ENCODE data around the gene FOSL2. TPM values are rescaled to one million over a fixed set of nuclear protein-coding genes. Genes with fewer than 3 reads are reported as not detected.

FOSL2 gene
- total RNA-seq, 1 experiment from 2014 or later: 4.0 TPM

GRCh38 chr2:28350791-28351285 lies 41.8 kb upstream of the FOSL2 start:
- ChIA-PET CTCF (interaction anchor here (1.7 kb wide), 2 partner anchors 10 to 647 kb away, joined by 4 read pairs; no protein-coding TSS in a partner anchor), POLR2A (no interaction called here)
- H3K4me3 Mint-ChIP-seq: no peak overlapping the region
- ATAC-seq: peak; percentile 31
- DNase-seq (ENCODE audit: low spot score): no peak
- no peaks in the 10 kb centered on the region for H3K36me3 Mint-ChIP-seq
- H3K4me1 Mint-ChIP-seq: peaks cover 10% of the 10 kb centered on the region; the same call in 1 of the 2 replicates
- no peak overlapping the region for H3K27ac Mint-ChIP-seq
- H3K9me3 Mint-ChIP-seq: no peaks in the 10 kb centered on the region
- TF ChIP-seq, protein P1, sequence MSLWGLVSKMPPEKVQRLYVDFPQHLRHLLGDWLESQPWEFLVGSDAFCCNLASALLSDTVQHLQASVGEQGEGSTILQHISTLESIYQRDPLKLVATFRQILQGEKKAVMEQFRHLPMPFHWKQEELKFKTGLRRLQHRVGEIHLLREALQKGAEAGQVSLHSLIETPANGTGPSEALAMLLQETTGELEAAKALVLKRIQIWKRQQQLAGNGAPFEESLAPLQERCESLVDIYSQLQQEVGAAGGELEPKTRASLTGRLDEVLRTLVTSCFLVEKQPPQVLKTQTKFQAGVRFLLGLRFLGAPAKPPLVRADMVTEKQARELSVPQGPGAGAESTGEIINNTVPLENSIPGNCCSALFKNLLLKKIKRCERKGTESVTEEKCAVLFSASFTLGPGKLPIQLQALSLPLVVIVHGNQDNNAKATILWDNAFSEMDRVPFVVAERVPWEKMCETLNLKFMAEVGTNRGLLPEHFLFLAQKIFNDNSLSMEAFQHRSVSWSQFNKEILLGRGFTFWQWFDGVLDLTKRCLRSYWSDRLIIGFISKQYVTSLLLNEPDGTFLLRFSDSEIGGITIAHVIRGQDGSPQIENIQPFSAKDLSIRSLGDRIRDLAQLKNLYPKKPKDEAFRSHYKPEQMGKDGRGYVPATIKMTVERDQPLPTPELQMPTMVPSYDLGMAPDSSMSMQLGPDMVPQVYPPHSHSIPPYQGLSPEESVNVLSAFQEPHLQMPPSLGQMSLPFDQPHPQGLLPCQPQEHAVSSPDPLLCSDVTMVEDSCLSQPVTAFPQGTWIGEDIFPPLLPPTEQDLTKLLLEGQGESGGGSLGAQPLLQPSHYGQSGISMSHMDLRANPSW (CRISPR knock-in tag; conservative IDR thresholded peaks at IDR 0.05; ENCODE audit: low read depth): no peak
- TF ChIP-seq ZNF281 (CRISPR knock-in tag; IDR thresholded peaks at IDR 0.05) (no peak), JAZF1 (CRISPR knock-in tag; IDR thresholded peaks at IDR 0.05) (no peak), FOXP1 (CRISPR knock-in tag; IDR thresholded peaks at IDR 0.05; ENCODE audit: borderline replicate concordance) (no peak), SMAD3 (CRISPR knock-in tag; IDR thresholded peaks at IDR 0.05; ENCODE audit: borderline replicate concordance) (no peak), E2F1 (CRISPR knock-in tag; IDR thresholded peaks at IDR 0.05) (no peak), ETV6 (CRISPR knock-in tag; IDR thresholded peaks at IDR 0.05) (no peak), ZNF396 (CRISPR knock-in tag; IDR thresholded peaks at IDR 0.05; ENCODE audit: borderline replicate concordance) (no peak), TCF7 (CRISPR knock-in tag; IDR thresholded peaks at IDR 0.05; ENCODE audit: low read depth) (no peak), ZBTB43 (CRISPR knock-in tag; IDR thresholded peaks at IDR 0.05) (no peak), CTCF (IDR thresholded peaks at IDR 0.05) (no peak), SMAD4 (CRISPR knock-in tag; IDR thresholded peaks at IDR 0.05) (no peak), ATF1 (CRISPR knock-in tag; IDR thresholded peaks at IDR 0.05) (no peak), IRF2 (CRISPR knock-in tag; IDR thresholded peaks at IDR 0.05; ENCODE audit: borderline replicate concordance, low read depth) (no peak)
- TF ChIP-seq, protein P2, sequence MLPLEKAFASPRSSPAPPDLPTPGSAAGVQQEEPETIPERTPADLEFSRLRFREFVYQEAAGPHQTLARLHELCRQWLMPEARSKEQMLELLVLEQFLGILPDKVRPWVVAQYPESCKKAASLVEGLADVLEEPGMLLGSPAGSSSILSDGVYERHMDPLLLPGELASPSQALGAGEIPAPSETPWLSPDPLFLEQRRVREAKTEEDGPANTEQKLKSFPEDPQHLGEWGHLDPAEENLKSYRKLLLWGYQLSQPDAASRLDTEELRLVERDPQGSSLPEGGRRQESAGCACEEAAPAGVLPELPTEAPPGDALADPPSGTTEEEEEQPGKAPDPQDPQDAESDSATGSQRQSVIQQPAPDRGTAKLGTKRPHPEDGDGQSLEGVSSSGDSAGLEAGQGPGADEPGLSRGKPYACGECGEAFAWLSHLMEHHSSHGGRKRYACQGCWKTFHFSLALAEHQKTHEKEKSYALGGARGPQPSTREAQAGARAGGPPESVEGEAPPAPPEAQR (CRISPR knock-in tag; IDR thresholded peaks at IDR 0.05): no peak
- H3K27me3 Mint-ChIP-seq (ENCODE audit: low read depth): no peaks in the 10 kb centered on the region
